ENCODE results near the gene HOXA7.

DNA sequence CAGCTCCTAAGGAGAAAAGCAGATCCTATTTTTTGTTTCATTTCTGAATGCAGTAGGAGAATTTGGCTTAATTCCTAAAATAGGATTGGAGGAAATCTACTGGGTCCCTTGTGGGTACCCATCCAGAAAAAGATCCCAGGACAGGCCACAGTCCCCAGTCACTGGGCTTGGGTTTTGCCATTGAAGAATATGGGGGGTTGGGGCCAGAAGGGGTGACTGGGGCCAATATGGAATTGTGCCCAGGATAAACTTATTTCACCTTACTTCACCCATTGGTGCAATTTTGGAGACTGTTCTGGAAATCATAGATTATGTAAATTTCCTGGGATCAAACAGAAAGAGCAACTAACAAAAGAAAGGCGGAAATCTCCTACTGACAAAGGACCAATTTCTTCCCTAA is 18.0 kb downstream of the HOXA7 start:
- TF ChIP-seq, protein P1, sequence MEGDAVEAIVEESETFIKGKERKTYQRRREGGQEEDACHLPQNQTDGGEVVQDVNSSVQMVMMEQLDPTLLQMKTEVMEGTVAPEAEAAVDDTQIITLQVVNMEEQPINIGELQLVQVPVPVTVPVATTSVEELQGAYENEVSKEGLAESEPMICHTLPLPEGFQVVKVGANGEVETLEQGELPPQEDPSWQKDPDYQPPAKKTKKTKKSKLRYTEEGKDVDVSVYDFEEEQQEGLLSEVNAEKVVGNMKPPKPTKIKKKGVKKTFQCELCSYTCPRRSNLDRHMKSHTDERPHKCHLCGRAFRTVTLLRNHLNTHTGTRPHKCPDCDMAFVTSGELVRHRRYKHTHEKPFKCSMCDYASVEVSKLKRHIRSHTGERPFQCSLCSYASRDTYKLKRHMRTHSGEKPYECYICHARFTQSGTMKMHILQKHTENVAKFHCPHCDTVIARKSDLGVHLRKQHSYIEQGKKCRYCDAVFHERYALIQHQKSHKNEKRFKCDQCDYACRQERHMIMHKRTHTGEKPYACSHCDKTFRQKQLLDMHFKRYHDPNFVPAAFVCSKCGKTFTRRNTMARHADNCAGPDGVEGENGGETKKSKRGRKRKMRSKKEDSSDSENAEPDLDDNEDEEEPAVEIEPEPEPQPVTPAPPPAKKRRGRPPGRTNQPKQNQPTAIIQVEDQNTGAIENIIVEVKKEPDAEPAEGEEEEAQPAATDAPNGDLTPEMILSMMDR (IDR thresholded peaks at IDR 0.05) = no peak
- no peak for TF ChIP-seq POLR2A (IDR thresholded peaks at IDR 0.05)

All from Peyer's patch (tissue), 4 donors.